Mesenchymal stem cell (in vitro differentiated cells and primary cell): Measurements from ENCODE around the gene MYT1.

Source experiments
- DNase-seq: peaks from one replicate; pipeline ENCODE4 v3.0.0-alpha.2; 2013
- H2AFZ ChIP-seq: one replicate; pipeline ENCODE4 v1.6.1; 2013; ENCODE audit warnings: low read depth, mild to moderate bottlenecking, control low read depth, inconsistent platforms, low read length, moderate library complexity
- H2AK5ac ChIP-seq: 2 replicates; pipeline ENCODE4 v1.6.1; 2013; ENCODE audit warnings: low read length, moderate library complexity, mild to moderate bottlenecking, inconsistent platforms; ENCODE audit not compliant: severe bottlenecking
- H2BK120ac ChIP-seq: one replicate; pipeline ENCODE4 v1.6.1; 2013; ENCODE audit warnings: low read depth, mild to moderate bottlenecking, inconsistent platforms, low read length, moderate library complexity
- H2BK12ac ChIP-seq, 2 experiments: one replicate each; pipeline ENCODE4 v1.6.1; 2013; ENCODE audit warnings: inconsistent platforms in 2 of 2, low read length in 2 of 2, mild to moderate bottlenecking in 2 of 2, moderate library complexity in 2 of 2, control low read depth in 1 of 2
- H2BK15ac ChIP-seq: one replicate; pipeline ENCODE4 v1.6.1; 2013; ENCODE audit warnings: mild to moderate bottlenecking, low read depth, inconsistent platforms; ENCODE audit not compliant: poor library complexity, severe bottlenecking
- H2BK5ac ChIP-seq: 2 replicates; pipeline ENCODE4 v1.6.1; 2013; ENCODE audit warnings: low read depth, mild to moderate bottlenecking, low read length, control low read depth, inconsistent platforms; ENCODE audit not compliant: poor library complexity, severe bottlenecking
- H3K14ac ChIP-seq, 2 experiments: one replicate each; pipeline ENCODE4 v1.6.1; 2013; ENCODE audit warnings: inconsistent platforms in 2 of 2, low read length in 2 of 2, control low read depth in 1 of 2, mild to moderate bottlenecking in 1 of 2, moderate library complexity in 1 of 2
- H3K18ac ChIP-seq, 2 experiments: one replicate each; pipeline ENCODE4 v1.6.1; 2013; ENCODE audit warnings: inconsistent platforms in 2 of 2, low read length in 2 of 2, control low read depth in 1 of 2, low read depth in 1 of 2, mild to moderate bottlenecking in 1 of 2
- H3K23ac ChIP-seq, 2 experiments: one replicate each; pipeline ENCODE4 v1.6.1; 2013; ENCODE audit warnings: inconsistent platforms in 2 of 2, low read length in 2 of 2, mild to moderate bottlenecking in 2 of 2, moderate library complexity in 2 of 2, control low read depth in 1 of 2
- H3K27ac ChIP-seq: 2 replicates; pipeline ENCODE4 v1.5.1; 2013; ENCODE audit warnings: mild to moderate bottlenecking, moderate library complexity, low read length, control low read depth, inconsistent platforms; ENCODE audit not compliant: poor library complexity, severe bottlenecking
- H3K27me3 ChIP-seq, 2 experiments: 2 replicates each; pipeline versions ENCODE4 v1.6.1 to v1.7.0; 2013; ENCODE audit warnings: low read length in 2 of 2, mild to moderate bottlenecking in 2 of 2, moderate library complexity in 2 of 2, control low read depth in 1 of 2, inconsistent platforms in 1 of 2; ENCODE audit not compliant: control insufficient read depth in 1 of 2, insufficient read depth in 1 of 2
- H3K36me3 ChIP-seq, 2 experiments: 2 replicates each; pipeline versions ENCODE4 v1.6.1 to v1.7.0; 2013; ENCODE audit warnings: low read length in 2 of 2, control low read depth in 1 of 2, inconsistent platforms in 1 of 2, low read depth in 1 of 2, mild to moderate bottlenecking in 1 of 2; ENCODE audit not compliant: insufficient read depth in 2 of 2, control insufficient read depth in 1 of 2
- H3K4ac ChIP-seq, 2 experiments: one replicate each; pipeline ENCODE4 v1.6.1; 2013; ENCODE audit warnings: inconsistent platforms in 2 of 2, low read length in 2 of 2, mild to moderate bottlenecking in 2 of 2, moderate library complexity in 2 of 2, control low read depth in 1 of 2, low read depth in 1 of 2
- H3K4me1 ChIP-seq: 2 replicates; pipeline ENCODE4 v1.6.1; 2013; ENCODE audit warnings: low read depth, low read length, control low read depth; ENCODE audit not compliant: control insufficient read depth, insufficient read depth
- H3K4me2 ChIP-seq: 2 replicates; pipeline ENCODE4 v1.6.1; 2013; ENCODE audit warnings: low read length, mild to moderate bottlenecking, inconsistent platforms; ENCODE audit not compliant: poor library complexity, severe bottlenecking
- H3K4me3 ChIP-seq, 2 experiments: 2 replicates each; pipeline versions ENCODE4 v1.5.1 to v1.7.0; 2013; ENCODE audit warnings: low read length in 2 of 2, mild to moderate bottlenecking in 2 of 2, control low read depth in 1 of 2, low read depth in 1 of 2; ENCODE audit not compliant: insufficient read depth in 1 of 2
- H3K79me1 ChIP-seq: replicated peaks from 2 replicates; pipeline ENCODE4 v1.6.1; 2013; ENCODE audit warnings: mild to moderate bottlenecking, control low read depth, low read length, inconsistent platforms; ENCODE audit not compliant: poor library complexity, severe bottlenecking
- H3K9ac ChIP-seq: 2 replicates; pipeline ENCODE4 v1.7.0; 2013; ENCODE audit warnings: mild to moderate bottlenecking, low read length, moderate library complexity
- H3K9me3 ChIP-seq: 2 replicates; pipeline ENCODE4 v1.7.0; 2013; ENCODE audit warnings: mild to moderate bottlenecking, low read length; ENCODE audit not compliant: control insufficient read depth
- H4K8ac ChIP-seq: one replicate; pipeline ENCODE4 v1.6.1; 2013; ENCODE audit warnings: inconsistent platforms, mild to moderate bottlenecking, low read length, moderate library complexity
- H4K91ac ChIP-seq: one replicate; pipeline ENCODE4 v1.6.1; 2013; ENCODE audit warnings: mild to moderate bottlenecking, low read length, inconsistent platforms
- WGBS: methylation state at CpG from one replicate; pipeline ENCODE4 v1.1.7; 2013; ENCODE audit warnings: mixed read lengths; 5-methylcytosine and 5-hydroxymethylcytosine counted together

Gene MYT1

DNA sequence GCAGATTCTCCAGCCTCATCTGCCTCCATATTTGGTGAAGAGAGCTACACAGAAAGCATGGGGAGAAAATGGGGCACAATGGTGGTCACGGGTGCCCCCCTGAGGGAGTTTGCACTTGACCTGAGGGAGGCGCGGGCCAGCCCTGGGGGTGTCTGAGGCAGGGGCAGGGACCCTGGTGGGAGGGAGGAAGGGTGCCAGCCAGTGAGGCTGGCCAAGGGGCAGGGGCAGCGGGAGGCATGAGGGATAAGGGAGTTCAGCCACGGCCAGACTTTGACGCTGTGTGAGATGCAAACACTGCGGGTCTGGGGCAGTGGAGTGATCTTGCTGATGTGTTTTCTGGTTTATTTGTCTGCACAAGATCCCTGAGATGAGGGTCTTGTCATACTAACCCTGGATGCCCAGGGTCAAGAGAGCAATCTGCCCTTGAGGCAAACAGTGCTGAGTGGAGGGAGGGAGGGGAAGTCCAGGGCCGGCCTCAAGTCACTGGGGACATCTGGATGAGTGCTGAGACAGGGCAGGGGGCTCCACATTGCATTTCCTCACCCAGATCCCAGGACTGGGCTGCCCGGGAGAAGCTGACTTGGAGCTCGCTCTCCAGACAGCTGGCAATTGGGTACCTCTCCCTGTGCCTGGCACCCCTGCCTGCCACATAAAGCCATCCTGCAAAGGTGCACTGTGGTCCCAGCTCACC lies 82.5 kb downstream of the MYT1 start:
- no peaks in the 10 kb centered on the region for H3K36me3 ChIP-seq
- H3K18ac ChIP-seq: no peak overlapping the region
- H3K4me1 ChIP-seq: peaks cover 3% of the 10 kb centered on the region
- no peak overlapping the region for H3K27ac ChIP-seq
- 85% methylated on average over 10 of the region's 10 CpGs for WGBS
- H3K4me2 ChIP-seq: no peak overlapping the region
- no peak overlapping the region for H3K4me3 ChIP-seq
- H2BK15ac ChIP-seq: no peak overlapping the region
- H3K9ac ChIP-seq: no peak overlapping the region
- no peak overlapping the region for H2AFZ ChIP-seq
- H4K91ac ChIP-seq: no peak overlapping the region
- DNase-seq: no peak
- no peaks in the 10 kb centered on the region for H3K79me1 ChIP-seq
- H3K9me3 ChIP-seq: no peaks in the 10 kb centered on the region
- peaks cover 64 to 90% of the 10 kb centered on the region in 2 experiments for H3K27me3 ChIP-seq
- H2AK5ac ChIP-seq: no peak overlapping the region
- H4K8ac ChIP-seq: no peak overlapping the region
- H3K14ac ChIP-seq: no peak overlapping the region
- no peak overlapping the region for H2BK120ac ChIP-seq
- H3K23ac ChIP-seq: no peak overlapping the region
- H3K4ac ChIP-seq: no peak overlapping the region
- no peak overlapping the region for H2BK5ac ChIP-seq
- H2BK12ac ChIP-seq: no peak overlapping the region

DNA sequence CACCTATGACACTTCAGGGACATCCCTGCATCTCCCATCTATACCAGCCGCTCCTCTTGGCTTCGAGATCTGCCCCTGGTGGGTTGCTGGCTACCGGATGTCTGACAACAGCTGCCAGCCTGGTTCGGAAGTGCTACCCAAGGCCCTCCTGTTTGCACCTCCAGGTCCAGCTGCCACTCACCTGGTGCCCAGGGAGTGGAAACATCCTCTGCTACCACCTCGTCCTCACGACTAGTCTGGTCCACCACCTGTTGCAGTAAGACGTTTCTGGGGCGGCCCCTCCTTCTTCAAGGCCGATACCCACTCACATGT lies 83.0 kb downstream of the MYT1 start:
- 93% methylated on average over 6 of the region's 9 CpGs for WGBS

DNA sequence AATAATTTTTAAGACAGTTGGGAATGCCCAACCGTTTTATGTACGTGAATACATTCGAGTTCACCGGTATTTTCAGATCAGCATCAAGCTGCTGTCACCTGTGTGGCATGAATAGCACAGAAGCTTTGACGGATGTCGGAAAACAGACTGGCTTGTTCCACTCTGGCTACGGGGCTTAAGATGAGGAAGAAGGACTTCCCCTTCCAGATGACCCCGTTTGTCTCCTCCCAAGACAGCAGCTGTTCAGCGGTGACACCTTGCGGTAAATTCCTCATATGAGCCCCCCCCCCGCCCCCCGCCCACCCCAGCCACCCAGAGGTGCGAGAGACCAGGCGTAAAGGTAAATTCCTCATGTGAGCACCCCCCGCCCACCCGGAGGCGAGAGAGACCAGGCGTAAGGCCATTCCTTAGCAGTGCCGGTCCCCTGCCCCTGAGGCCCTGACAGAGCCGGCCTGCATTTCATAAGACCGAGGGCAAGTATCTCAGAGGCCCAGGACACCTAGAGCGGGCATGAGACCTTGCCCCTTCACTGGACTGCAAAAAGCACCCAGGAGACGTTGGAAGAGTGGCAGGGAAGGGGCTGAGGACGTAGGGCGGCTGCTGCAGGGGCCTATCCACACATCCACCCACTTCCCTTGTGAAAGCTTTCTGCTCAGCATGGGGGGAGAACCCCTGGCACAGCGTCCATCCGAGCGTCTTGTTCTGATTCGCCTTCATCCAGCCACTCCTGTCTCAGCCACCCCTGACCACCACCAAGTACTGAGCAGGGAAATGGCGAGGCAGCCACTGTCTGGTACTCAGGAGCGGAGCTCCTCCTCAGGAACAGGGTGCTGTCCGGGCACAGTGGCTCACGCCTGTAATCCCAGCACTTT lies 84.0 kb downstream of the MYT1 start:
- DNase-seq: no peak
- H2AK5ac ChIP-seq: no peak overlapping the region
- no peak overlapping the region for H3K9ac ChIP-seq
- peaks cover 3% of the 10 kb centered on the region for H3K4me1 ChIP-seq
- H4K91ac ChIP-seq: no peak overlapping the region
- no peak overlapping the region for H3K27ac ChIP-seq
- no peak overlapping the region for H4K8ac ChIP-seq
- peaks cover 59 to 82% of the 10 kb centered on the region in 2 experiments for H3K27me3 ChIP-seq
- H2BK120ac ChIP-seq: no peak overlapping the region
- 77% methylated on average over 31 of the region's 33 CpGs for WGBS
- H3K14ac ChIP-seq: no peak overlapping the region
- H3K9me3 ChIP-seq: no peaks in the 10 kb centered on the region
- no peak overlapping the region for H2BK5ac ChIP-seq
- no peak overlapping the region for H3K4ac ChIP-seq
- H2BK15ac ChIP-seq: no peak overlapping the region
- no peak overlapping the region for H2AFZ ChIP-seq
- no peaks in the 10 kb centered on the region for H3K36me3 ChIP-seq
- no peak overlapping the region for H3K23ac ChIP-seq
- no peak overlapping the region for H3K4me2 ChIP-seq
- no peak overlapping the region for H3K4me3 ChIP-seq
- H2BK12ac ChIP-seq: no peak overlapping the region
- H3K79me1 ChIP-seq: no peaks in the 10 kb centered on the region
- H3K18ac ChIP-seq: no peak overlapping the region

More for the DNA sequence above, 83.0 kb downstream of the MYT1 start:
- no peak overlapping the region for H4K8ac ChIP-seq
- H3K9me3 ChIP-seq: no peaks in the 10 kb centered on the region
- no peaks in the 10 kb centered on the region for H3K79me1 ChIP-seq
- H3K4me2 ChIP-seq: no peak overlapping the region
- no peak overlapping the region for H2BK5ac ChIP-seq
- no peaks in the 10 kb centered on the region for H3K36me3 ChIP-seq
- no peak for DNase-seq
- H3K4me1 ChIP-seq: peaks cover 3% of the 10 kb centered on the region
- H4K91ac ChIP-seq: no peak overlapping the region
- no peak overlapping the region for H3K27ac ChIP-seq
- H2BK120ac ChIP-seq: no peak overlapping the region
- H3K14ac ChIP-seq: no peak overlapping the region
- H3K18ac ChIP-seq: no peak overlapping the region
- H3K9ac ChIP-seq: no peak overlapping the region
- H3K27me3 ChIP-seq: peaks cover 64 to 90% of the 10 kb centered on the region in 2 experiments
- H2BK15ac ChIP-seq: no peak overlapping the region
- no peak overlapping the region for H2AFZ ChIP-seq
- H2BK12ac ChIP-seq: no peak overlapping the region
- H3K23ac ChIP-seq: no peak overlapping the region
- no peak overlapping the region for H3K4ac ChIP-seq
- H2AK5ac ChIP-seq: no peak overlapping the region
- H3K4me3 ChIP-seq: no peak overlapping the region

DNA sequence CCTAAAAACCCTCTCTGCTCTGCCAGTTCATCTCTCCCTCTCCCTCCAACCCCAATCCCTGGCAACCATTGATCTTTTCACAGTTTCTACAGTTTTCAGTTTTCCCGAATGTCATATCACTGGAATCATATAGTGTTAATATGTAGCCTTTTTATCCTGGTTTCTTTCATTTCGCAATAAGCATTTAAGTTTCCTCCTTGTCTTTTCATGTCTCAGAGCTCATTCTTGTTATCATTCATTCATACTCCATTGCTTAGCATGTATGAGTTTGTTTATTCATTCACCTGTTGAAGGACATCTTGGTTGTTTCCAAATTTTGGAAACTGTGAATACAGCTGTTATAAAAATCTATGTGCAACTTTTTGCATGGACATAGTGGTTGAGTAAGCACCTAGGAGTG lies 85.8 kb downstream of the MYT1 start:
- Histone ChIP-seq H3K4me1 (peaks cover 4% of the 10 kb centered on the region), H3K9ac (no peak overlapping the region), H2BK120ac (no peak overlapping the region), H3K4me3 (no peak overlapping the region), H3K36me3 (no peaks in the 10 kb centered on the region), H3K23ac (no peak overlapping the region), H4K8ac (no peak overlapping the region), H3K14ac (no peak overlapping the region), H3K79me1 (no peaks in the 10 kb centered on the region), H2BK5ac (no peak overlapping the region), H2BK15ac (no peak overlapping the region), H3K4ac (no peak overlapping the region), H3K27ac (no peak overlapping the region), H3K18ac (no peak overlapping the region), H2BK12ac (no peak overlapping the region), H3K4me2 (no peak overlapping the region), H2AFZ (no peak overlapping the region), H3K27me3 (peaks cover 42 to 64% of the 10 kb centered on the region in 2 experiments), H4K91ac (no peak overlapping the region), H3K9me3 (no peaks in the 10 kb centered on the region), H2AK5ac (no peak overlapping the region)
- no peak for DNase-seq
- WGBS: no CpG with 5 or more reads among the region's 2 CpGs
